Ovary (tissue), 3 donors: ENCODE results near the gene PFKL.

Source experiments
- CTCF ChIP-seq, 3 donors: fragments of 450-650 bp in 2 of 3; fragments of 200-600 bp in 1 of 3; IDR thresholded peaks; one replicate each; pipeline versions ENCODE4 v1.5.1 to v1.8.0; 2016 to 2022; ENCODE audit warnings: antibody characterized with exemption in 3 of 3, mild to moderate bottlenecking in 1 of 3
- EP300 ChIP-seq: sonication (generic); formaldehyde crosslinking; IDR thresholded peaks from one replicate; pipeline ENCODE4 v1.6.1; 2017; ENCODE audit warnings: antibody characterized with exemption
- POLR2A ChIP-seq: fragments of 450-650 bp; IDR thresholded peaks from one replicate; pipeline ENCODE4 v1.6.1; 2017; ENCODE audit warnings: antibody characterized with exemption, mild to moderate bottlenecking, moderate library complexity
- donor health status: DM: no; HTN: no; CAD: no.

DNA sequence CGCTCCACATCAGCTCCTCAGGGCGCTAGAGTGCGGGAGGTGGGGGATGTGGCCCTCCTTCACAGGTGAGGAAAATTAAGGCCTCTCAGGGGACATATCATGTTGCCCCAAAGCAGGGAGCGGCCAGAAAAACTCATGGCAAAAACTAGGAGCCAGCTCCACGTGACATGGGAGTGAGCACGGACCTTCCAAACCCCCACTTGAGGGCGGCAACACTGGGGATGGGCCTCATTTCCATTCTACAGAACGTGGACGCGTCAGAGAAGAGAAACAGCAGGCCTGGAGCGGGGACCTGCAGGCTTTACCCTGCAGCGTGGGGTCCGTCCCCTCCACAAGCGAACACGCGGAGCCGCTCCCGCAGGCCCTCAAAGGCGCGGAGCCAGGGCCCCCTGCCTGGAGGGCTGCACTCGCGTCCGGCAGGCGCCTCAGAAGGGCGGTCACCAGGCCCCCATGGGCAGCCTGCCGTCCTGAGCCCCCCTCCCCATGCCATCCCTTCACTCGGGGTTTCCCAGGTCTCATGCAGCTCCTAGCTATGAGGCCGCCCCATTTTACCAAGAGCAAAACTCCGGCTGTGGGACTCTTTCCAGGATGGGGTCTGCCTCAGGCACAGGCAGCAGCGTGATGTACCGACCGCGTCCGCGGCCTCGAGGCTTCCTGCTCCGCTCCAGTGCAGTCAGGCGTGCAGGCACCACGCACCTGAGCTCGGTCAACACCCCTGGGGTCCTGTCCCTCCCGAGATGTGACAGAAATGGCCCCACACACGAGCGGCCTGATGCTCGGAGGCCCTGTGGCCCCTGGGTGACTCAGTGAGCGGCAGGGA, 33.9 kb downstream of the PFKL start:
- TF ChIP-seq CTCF (IDR thresholded peaks at IDR 0.05) (no peak), POLR2A (no peak), EP300 (no peak)
